ENCODE results near the gene TRIO.

DNA sequence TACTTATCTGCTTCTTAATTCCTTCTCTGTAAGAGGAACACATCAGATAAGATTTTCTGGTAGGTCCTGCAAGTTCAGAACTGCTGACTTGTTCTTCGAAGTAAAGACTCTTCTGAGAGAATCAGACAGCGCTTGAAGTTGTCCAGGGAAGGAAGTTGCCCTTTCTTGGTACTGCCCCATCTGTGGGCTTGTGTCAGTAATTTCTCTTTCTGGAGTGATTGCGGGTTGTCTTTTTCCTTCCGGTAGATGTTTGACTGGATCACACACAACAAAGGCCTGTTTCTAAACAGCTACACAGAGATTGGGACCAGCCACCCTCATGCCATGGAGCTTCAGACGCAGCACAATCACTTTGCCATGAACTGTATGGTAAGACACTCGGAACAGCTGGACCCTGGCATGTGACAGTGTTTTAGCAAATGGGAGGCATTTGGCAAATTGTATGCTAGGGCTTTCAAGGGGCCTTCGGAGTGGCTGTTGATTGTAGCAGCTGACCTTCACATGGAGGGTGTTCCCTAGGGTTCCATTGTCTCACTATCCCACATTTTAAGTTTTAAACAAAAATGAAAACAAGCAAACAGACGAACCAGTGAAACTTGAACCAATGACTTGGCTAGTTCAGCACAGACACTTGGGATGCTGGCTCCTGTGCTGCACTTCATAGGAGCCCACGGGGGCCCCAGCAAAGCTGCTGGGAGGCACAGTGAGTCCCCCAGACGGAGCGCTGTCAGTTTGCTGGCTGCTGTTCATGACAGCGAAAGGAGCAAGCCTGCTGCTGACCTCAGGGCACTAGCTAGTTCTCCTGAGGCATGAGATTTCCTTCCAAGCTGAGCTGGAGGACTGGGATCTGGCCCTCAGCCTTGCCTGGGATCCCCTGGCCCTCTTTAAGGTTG, 149.9 kb downstream of the TRIO start:
- TF ChIP-seq SIN3A (conservative IDR thresholded peaks at IDR 0.05 in 1 of 2, IDR thresholded peaks at IDR 0.05 in 1 of 2; ENCODE audit: low read depth in 1 of 2, low read length in 2 of 2) (no peak), HDAC2 (IDR thresholded peaks at IDR 0.05; ENCODE audit: borderline replicate concordance in 1 of 2, low read depth in 2 of 2, low read length in 2 of 2) (no peak), EP300 (IDR thresholded peaks at IDR 0.05; ENCODE audit: borderline replicate concordance in 1 of 2, low read depth in 2 of 2, low read length in 2 of 2) (no peak), MAFK (IDR thresholded peaks at IDR 0.05; ENCODE audit: low read depth, low read length) (no peak), JUND (IDR thresholded peaks at IDR 0.05; ENCODE audit: low read length) (no peak), POLR2A (IDR thresholded peaks at IDR 0.05; ENCODE audit: control extremely low read depth in 1 of 2, low read depth in 2 of 2, low read length in 2 of 2) (no peak), TEAD4 (IDR thresholded peaks at IDR 0.05; ENCODE audit: low read depth, low read length) (no peak), POLR2AphosphoS5 (IDR thresholded peaks at IDR 0.05; ENCODE audit: low read depth, low read length) (no peak), CHD1 (IDR thresholded peaks at IDR 0.05; ENCODE audit: low read depth, low read length) (no peak), GTF2F1 (IDR thresholded peaks at IDR 0.05; ENCODE audit: borderline replicate concordance, low read depth, low read length) (no peak)
- TF ChIP-seq, protein P1, sequence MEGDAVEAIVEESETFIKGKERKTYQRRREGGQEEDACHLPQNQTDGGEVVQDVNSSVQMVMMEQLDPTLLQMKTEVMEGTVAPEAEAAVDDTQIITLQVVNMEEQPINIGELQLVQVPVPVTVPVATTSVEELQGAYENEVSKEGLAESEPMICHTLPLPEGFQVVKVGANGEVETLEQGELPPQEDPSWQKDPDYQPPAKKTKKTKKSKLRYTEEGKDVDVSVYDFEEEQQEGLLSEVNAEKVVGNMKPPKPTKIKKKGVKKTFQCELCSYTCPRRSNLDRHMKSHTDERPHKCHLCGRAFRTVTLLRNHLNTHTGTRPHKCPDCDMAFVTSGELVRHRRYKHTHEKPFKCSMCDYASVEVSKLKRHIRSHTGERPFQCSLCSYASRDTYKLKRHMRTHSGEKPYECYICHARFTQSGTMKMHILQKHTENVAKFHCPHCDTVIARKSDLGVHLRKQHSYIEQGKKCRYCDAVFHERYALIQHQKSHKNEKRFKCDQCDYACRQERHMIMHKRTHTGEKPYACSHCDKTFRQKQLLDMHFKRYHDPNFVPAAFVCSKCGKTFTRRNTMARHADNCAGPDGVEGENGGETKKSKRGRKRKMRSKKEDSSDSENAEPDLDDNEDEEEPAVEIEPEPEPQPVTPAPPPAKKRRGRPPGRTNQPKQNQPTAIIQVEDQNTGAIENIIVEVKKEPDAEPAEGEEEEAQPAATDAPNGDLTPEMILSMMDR (IDR thresholded peaks at IDR 0.05; ENCODE audit: control extremely low read depth in 1 of 3, insufficient read depth in 1 of 3, low read depth in 1 of 3, low read length in 3 of 3) = no peak
- TF ChIP-seq, protein P2, sequence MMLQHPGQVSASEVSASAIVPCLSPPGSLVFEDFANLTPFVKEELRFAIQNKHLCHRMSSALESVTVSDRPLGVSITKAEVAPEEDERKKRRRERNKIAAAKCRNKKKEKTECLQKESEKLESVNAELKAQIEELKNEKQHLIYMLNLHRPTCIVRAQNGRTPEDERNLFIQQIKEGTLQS (IDR thresholded peaks at IDR 0.05; ENCODE audit: insufficient read depth, low read depth, low read length) = no peak
